Measurements from ENCODE around the gene POLR2C. TPM values are rescaled to one million over a fixed set of nuclear protein-coding genes. Genes with fewer than 3 reads are reported as not detected.
A peak's percentile ranks its signal among the peaks of the same experiment; 100 is the strongest.

POLR2C gene
- total and polyA plus RNA-seq, 2 of the 13 experiments (the other 11 are each of a cell fraction or from before 2014, with no cell fraction given): 104 to 216 TPM

DNA sequence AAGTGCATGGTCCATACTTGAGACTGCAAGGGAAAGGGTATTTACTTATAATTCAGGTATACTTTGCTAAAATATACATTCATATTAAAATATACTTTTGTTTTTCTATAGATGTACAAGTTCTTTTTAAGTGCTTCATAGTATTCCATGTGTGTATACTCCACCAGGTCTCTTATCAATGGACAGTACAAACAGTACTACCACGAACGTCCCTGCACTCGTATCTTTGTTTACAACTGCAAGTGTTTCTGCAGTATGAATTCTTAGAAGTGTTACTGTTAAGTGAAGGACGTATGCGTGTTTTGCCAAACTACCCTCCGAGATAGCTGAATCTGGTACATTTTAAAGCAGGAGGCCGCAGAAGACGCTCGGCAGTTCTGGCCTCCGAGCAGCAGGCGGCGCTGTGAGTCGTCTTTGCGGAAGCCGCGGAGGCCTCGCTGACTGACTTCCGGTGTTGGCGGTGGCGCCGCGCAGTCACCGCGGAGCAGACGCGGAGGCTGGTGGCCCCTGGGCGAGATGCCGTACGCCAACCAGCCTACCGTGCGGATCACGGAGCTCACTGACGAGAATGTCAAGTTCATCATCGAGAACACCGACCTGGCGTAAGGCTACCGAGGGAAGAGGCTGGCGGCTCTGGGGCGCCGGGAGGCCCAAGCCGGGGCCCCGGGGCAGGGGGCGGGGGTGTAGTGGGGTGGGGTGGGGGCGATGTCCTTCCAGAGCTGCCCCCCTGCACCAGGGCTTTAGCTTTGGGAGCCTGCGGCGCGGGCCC, at the start of gene POLR2C (continued):
- TF ChIP-seq, protein P1, sequence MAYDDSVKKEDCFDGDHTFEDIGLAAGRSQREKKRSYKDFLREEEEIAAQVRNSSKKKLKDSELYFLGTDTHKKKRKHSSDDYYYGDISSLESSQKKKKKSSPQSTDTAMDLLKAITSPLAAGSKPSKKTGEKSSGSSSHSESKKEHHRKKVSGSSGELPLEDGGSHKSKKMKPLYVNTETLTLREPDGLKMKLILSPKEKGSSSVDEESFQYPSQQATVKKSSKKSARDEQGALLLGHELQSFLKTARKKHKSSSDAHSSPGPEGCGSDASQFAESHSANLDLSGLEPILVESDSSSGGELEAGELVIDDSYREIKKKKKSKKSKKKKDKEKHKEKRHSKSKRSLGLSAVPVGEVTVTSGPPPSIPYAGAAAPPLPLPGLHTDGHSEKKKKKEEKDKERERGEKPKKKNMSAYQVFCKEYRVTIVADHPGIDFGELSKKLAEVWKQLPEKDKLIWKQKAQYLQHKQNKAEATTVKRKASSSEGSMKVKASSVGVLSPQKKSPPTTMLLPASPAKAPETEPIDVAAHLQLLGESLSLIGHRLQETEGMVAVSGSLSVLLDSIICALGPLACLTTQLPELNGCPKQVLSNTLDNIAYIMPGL (CRISPR knock-in tag; IDR thresholded peaks at IDR 0.05; ENCODE audit: borderline replicate concordance in 1 of 2, low read depth in 1 of 2): peak; percentile 99 to 100
- no peak for TF ChIP-seq ZNF383 (CRISPR knock-in tag; IDR thresholded peaks at IDR 0.05; ENCODE audit: borderline replicate concordance)
- no peak for TF ChIP-seq ZNF883 (CRISPR knock-in tag; IDR thresholded peaks at IDR 0.05; ENCODE audit: not compliant biosample characterization)
- peak; percentile 76; the same call in 1 of the 2 replicates for TF ChIP-seq DR1 (CRISPR knock-in tag; IDR thresholded peaks at IDR 0.05)
- no peak for TF ChIP-seq ZNF543 (CRISPR knock-in tag; IDR thresholded peaks at IDR 0.05)
- TF ChIP-seq, protein P2, sequence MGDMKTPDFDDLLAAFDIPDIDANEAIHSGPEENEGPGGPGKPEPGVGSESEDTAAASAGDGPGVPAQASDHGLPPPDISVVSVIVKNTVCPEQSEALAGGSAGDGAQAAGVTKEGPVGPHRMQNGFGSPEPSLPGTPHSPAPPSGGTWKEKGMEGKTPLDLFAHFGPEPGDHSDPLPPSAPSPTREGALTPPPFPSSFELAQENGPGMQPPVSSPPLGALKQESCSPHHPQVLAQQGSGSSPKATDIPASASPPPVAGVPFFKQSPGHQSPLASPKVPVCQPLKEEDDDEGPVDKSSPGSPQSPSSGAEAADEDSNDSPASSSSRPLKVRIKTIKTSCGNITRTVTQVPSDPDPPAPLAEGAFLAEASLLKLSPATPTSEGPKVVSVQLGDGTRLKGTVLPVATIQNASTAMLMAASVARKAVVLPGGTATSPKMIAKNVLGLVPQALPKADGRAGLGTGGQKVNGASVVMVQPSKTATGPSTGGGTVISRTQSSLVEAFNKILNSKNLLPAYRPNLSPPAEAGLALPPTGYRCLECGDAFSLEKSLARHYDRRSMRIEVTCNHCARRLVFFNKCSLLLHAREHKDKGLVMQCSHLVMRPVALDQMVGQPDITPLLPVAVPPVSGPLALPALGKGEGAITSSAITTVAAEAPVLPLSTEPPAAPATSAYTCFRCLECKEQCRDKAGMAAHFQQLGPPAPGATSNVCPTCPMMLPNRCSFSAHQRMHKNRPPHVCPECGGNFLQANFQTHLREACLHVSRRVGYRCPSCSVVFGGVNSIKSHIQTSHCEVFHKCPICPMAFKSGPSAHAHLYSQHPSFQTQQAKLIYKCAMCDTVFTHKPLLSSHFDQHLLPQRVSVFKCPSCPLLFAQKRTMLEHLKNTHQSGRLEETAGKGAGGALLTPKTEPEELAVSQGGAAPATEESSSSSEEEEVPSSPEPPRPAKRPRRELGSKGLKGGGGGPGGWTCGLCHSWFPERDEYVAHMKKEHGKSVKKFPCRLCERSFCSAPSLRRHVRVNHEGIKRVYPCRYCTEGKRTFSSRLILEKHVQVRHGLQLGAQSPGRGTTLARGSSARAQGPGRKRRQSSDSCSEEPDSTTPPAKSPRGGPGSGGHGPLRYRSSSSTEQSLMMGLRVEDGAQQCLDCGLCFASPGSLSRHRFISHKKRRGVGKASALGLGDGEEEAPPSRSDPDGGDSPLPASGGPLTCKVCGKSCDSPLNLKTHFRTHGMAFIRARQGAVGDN (CRISPR knock-in tag; IDR thresholded peaks at IDR 0.05): peak; percentile 91
- peak; percentile 96 for TF ChIP-seq ZFP90 (CRISPR knock-in tag; IDR thresholded peaks at IDR 0.05; ENCODE audit: borderline replicate concordance)
- peak; percentile 90 for TF ChIP-seq ZNF776 (CRISPR knock-in tag; IDR thresholded peaks at IDR 0.05)
- 0 out of 4 replicates have a peak, but pooled peaks of 1 of the 2 experiments have one; percentile 34 for TF ChIP-seq EP300 (IDR thresholded peaks at IDR 0.05; ENCODE audit: low read depth in 2 of 2, low read length in 2 of 2)
- peak; percentile 57; the same call in 1 of the 2 replicates for TF ChIP-seq EP300 (CRISPR knock-in tag; IDR thresholded peaks at IDR 0.05; ENCODE audit: borderline replicate concordance)
- no peak for TF ChIP-seq ZBTB42 (CRISPR knock-in tag; IDR thresholded peaks at IDR 0.05)
- TF ChIP-seq, protein P3, sequence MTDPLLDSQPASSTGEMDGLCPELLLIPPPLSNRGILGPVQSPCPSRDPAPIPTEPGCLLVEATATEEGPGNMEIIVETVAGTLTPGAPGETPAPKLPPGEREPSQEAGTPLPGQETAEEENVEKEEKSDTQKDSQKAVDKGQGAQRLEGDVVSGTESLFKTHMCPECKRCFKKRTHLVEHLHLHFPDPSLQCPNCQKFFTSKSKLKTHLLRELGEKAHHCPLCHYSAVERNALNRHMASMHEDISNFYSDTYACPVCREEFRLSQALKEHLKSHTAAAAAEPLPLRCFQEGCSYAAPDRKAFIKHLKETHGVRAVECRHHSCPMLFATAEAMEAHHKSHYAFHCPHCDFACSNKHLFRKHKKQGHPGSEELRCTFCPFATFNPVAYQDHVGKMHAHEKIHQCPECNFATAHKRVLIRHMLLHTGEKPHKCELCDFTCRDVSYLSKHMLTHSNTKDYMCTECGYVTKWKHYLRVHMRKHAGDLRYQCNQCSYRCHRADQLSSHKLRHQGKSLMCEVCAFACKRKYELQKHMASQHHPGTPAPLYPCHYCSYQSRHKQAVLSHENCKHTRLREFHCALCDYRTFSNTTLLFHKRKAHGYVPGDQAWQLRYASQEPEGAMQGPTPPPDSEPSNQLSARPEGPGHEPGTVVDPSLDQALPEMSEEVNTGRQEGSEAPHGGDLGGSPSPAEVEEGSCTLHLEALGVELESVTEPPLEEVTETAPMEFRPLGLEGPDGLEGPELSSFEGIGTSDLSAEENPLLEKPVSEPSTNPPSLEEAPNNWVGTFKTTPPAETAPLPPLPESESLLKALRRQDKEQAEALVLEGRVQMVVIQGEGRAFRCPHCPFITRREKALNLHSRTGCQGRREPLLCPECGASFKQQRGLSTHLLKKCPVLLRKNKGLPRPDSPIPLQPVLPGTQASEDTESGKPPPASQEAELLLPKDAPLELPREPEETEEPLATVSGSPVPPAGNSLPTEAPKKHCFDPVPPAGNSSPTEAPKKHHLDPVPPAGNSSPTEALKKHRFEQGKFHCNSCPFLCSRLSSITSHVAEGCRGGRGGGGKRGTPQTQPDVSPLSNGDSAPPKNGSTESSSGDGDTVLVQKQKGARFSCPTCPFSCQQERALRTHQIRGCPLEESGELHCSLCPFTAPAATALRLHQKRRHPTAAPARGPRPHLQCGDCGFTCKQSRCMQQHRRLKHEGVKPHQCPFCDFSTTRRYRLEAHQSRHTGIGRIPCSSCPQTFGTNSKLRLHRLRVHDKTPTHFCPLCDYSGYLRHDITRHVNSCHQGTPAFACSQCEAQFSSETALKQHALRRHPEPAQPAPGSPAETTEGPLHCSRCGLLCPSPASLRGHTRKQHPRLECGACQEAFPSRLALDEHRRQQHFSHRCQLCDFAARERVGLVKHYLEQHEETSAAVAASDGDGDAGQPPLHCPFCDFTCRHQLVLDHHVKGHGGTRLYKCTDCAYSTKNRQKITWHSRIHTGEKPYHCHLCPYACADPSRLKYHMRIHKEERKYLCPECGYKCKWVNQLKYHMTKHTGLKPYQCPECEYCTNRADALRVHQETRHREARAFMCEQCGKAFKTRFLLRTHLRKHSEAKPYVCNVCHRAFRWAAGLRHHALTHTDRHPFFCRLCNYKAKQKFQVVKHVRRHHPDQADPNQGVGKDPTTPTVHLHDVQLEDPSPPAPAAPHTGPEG (CRISPR knock-in tag; IDR thresholded peaks at IDR 0.05): peak; percentile 93
- TF ChIP-seq PAWR (CRISPR knock-in tag; IDR thresholded peaks at IDR 0.05; ENCODE audit: borderline replicate concordance): no peak; the same call in 1 of the 2 replicates
- peak; percentile 92 for TF ChIP-seq PHF5A (CRISPR knock-in tag; IDR thresholded peaks at IDR 0.05; ENCODE audit: low read depth, unreplicated experiment)
- peak; percentile 96 for TF ChIP-seq ZFP36L1 (CRISPR knock-in tag; IDR thresholded peaks at IDR 0.05)
